Mesothelial cell of epicardium (in vitro differentiated cells): ENCODE data around the gene UBR4. TPM values are rescaled to one million over a fixed set of nuclear protein-coding genes. Genes with fewer than 3 reads are reported as not detected.

Experiments
- DNase-seq, 2 experiments: peaks; one replicate each; pipeline ENCODE4 v3.0.0; 2021; ENCODE audit warnings: low spot score in 2 of 2; ENCODE audit not compliant: unreplicated experiment in 2 of 2
- H3K27ac Mint-ChIP-seq: 2 replicates; pipeline ENCODE4 v1.8.0; 2021; ENCODE audit warnings: mixed read lengths
- H3K27me3 Mint-ChIP-seq: 2 replicates; pipeline ENCODE4 v1.8.0; 2021; ENCODE audit warnings: low read depth, mixed read lengths
- H3K36me3 Mint-ChIP-seq: 2 replicates; pipeline ENCODE4 v1.8.0; 2021; ENCODE audit warnings: mixed read lengths
- H3K4me1 Mint-ChIP-seq: 2 replicates; pipeline ENCODE4 v1.8.0; 2021; ENCODE audit warnings: mixed read lengths
- H3K4me3 Mint-ChIP-seq: 2 replicates; pipeline ENCODE4 v1.8.0; 2021; ENCODE audit warnings: mild to moderate bottlenecking, moderate library complexity, mixed read lengths
- H3K9me3 Mint-ChIP-seq: 2 replicates; pipeline ENCODE4 v1.8.0; 2021; ENCODE audit warnings: mixed read lengths
- CTCF ChIP-seq: fragments of 200-600 bp; sonication (generic); IDR thresholded peaks from one replicate; pipeline ENCODE4 v1.5.0; 2021; ENCODE audit warnings: antibody characterized with exemption; ENCODE audit not compliant: unreplicated experiment
- total RNA-seq: library from RNA; stranded (reverse); gene quantifications from 3 replicates; pipeline ENCODE4 v1.2.1, GENCODE V29; 2021

The UBR4 gene
- total RNA-seq, 1 donor from 2014 or later = 222 TPM

DNA sequence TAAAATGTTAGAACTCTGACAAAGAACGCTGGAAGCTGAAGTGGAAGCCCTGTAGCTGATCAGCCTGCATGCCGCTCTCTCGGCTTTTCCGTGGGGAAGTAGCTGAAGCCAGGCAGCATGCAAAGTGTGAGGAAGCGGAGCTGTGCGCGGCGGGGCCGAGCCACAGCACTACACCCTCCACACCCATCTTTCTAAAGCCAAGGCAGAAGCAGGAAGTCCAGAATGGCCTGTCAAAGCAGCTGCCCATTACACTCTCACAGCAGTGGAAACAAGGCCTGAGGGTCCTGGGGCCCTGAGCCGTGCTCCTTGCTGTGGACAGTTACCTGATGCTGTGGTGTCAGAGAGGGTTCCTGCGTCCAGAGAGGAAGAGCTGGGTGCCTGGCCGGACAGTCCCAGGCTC, 69.6 kb downstream of the UBR4 start:
- Mint-ChIP-seq H3K27ac (no peak overlapping the region), H3K27me3 (no peaks in the 10 kb centered on the region), H3K4me1 (no peaks in the 10 kb centered on the region), H3K9me3 (peaks cover 10% of the 10 kb centered on the region), H3K36me3 (peaks cover 83% of the 10 kb centered on the region), H3K4me3 (no peak overlapping the region)
- DNase-seq = no peak
- TF ChIP-seq CTCF = no peak

DNA sequence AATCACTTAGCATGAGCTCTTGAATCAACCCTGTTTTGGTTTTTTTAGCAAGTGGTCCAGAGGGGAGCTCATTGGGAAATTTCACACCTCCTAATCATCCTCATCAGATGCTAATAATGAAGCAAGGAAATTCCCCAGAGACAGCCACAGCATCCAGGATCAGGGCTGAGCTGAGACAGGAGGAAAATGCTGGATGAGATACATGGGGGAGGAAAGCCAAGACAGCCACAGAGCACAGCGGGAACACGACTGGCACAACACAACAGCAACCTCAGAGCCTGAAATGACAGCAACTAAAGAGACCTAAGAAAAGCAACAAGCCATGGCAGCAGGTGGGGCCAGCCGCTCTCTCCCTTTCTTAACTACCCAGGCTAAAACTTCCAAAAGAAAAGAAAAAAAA, 70.4 kb downstream of the UBR4 start:
- H3K36me3 Mint-ChIP-seq = peaks cover 83% of the 10 kb centered on the region

DNA sequence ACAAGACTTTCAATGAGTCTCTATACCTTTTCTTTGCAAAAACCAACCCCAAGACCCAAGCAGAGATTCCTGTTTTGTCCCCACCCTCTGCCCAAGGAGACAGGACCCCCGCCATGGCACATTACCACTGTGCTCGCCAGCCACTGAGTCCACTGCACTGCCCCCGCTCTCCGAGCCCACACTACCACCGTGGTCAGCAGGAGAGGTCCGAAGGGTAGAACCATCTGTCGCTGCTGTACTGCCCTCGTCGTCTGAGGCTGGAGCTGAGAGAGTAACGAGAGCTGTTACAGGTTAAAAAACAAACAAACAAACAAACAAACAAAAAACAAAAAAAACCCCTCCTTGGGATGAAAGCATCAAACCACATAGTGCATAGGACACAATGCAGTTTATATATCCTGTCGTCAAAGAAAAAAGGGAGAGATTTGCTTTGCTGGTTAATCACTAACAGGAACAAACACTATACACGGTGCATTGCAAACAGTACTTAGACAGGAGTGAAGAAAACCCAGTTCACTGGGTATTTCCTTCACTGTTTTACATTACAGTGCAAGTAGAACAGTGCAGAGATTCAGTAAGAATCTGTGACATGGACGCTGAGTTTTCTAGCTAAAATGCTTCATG, 71.0 kb downstream of the UBR4 start:
- no peaks in the 10 kb centered on the region for H3K4me1 Mint-ChIP-seq
- no peak overlapping the region for H3K27ac Mint-ChIP-seq
- H3K9me3 Mint-ChIP-seq = peaks cover 23% of the 10 kb centered on the region
- no peak for TF ChIP-seq CTCF
- peaks cover 82% of the 10 kb centered on the region for H3K36me3 Mint-ChIP-seq
- no peak for DNase-seq
- no peaks in the 10 kb centered on the region for H3K27me3 Mint-ChIP-seq
- no peak overlapping the region for H3K4me3 Mint-ChIP-seq

More for the DNA sequence above, 70.4 kb downstream of the UBR4 start:
- H3K4me3 Mint-ChIP-seq = no peak overlapping the region
- DNase-seq = no peak
- H3K9me3 Mint-ChIP-seq = peaks cover 17% of the 10 kb centered on the region
- H3K27ac Mint-ChIP-seq = no peak overlapping the region
- no peaks in the 10 kb centered on the region for H3K27me3 Mint-ChIP-seq
- TF ChIP-seq CTCF = no peak
- H3K4me1 Mint-ChIP-seq = no peaks in the 10 kb centered on the region

- H3K36me3 Mint-ChIP-seq = peaks cover 80% of the 10 kb centered on the region
These were observed 71.7 kb downstream of the UBR4 start for GRCh38 chr1:19138331-19138730.

DNA sequence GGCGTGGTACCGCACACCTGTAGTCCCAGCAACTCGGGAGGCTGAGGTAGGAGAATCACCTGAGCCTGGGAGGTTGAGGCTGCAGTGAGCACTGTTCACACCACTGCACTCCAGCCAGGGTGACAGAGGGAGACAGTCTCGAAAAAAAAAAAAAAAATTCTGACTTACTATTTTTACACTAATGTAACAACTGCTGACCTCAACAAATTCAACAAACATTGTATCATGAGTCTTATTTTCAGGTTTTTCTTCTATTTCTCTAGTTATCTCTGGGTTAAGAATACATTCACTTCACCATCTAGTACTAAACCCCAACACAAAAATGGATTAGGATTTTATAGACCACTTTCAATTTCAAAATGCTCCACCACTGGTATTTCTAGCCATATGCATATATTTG, 72.9 kb downstream of the UBR4 start:
- H3K4me3 Mint-ChIP-seq = no peak overlapping the region
- no peak for TF ChIP-seq CTCF
- H3K27me3 Mint-ChIP-seq = no peaks in the 10 kb centered on the region
- H3K36me3 Mint-ChIP-seq = peaks cover 85% of the 10 kb centered on the region
- H3K4me1 Mint-ChIP-seq = no peaks in the 10 kb centered on the region
- no peak for DNase-seq
- H3K27ac Mint-ChIP-seq = no peak overlapping the region
- peaks cover 29% of the 10 kb centered on the region for H3K9me3 Mint-ChIP-seq

More at GRCh38 chr1:19138331-19138730, 71.7 kb downstream of the UBR4 start:
- Mint-ChIP-seq H3K27ac (no peak overlapping the region), H3K4me3 (no peak overlapping the region), H3K9me3 (peaks cover 24% of the 10 kb centered on the region), H3K4me1 (no peaks in the 10 kb centered on the region), H3K27me3 (no peaks in the 10 kb centered on the region)
- no peak for DNase-seq
- no peak for TF ChIP-seq CTCF

GRCh38 chr1:19133360-19133759, 76.7 kb downstream of the UBR4 start:
- Mint-ChIP-seq H3K4me1 (no peaks in the 10 kb centered on the region), H3K27me3 (no peaks in the 10 kb centered on the region), H3K27ac (no peak overlapping the region), H3K4me3 (no peak overlapping the region), H3K9me3 (peaks cover 29% of the 10 kb centered on the region), H3K36me3 (peaks cover 59% of the 10 kb centered on the region)
- TF ChIP-seq CTCF = no peak
- DNase-seq = no peak
